Skeletal muscle satellite cell (primary cell): ENCODE measurements around the gene SYNPO.

Source experiments
- H3K27me3 ChIP-seq: 2 replicates; pipeline ENCODE4 v1.7.0; 2013; ENCODE audit warnings: low read length; ENCODE audit not compliant: control insufficient read depth, insufficient read depth
- H3K36me3 ChIP-seq: 2 replicates; pipeline ENCODE4 v1.7.0; 2013; ENCODE audit warnings: mild to moderate bottlenecking, control low read depth, low read length; ENCODE audit not compliant: insufficient read depth
- H3K4me1 ChIP-seq: 2 replicates; pipeline ENCODE4 v1.7.0; 2013; ENCODE audit warnings: low read length; ENCODE audit not compliant: control insufficient read depth, insufficient read depth
- H3K4me2 ChIP-seq: 2 replicates; pipeline ENCODE4 v1.7.0; 2013; ENCODE audit warnings: mild to moderate bottlenecking, low read length
- H3K4me3 ChIP-seq: 2 replicates; pipeline ENCODE4 v1.7.0; 2013; ENCODE audit warnings: low read length
- H3K9ac ChIP-seq: 2 replicates; pipeline ENCODE4 v1.7.0; 2013; ENCODE audit warnings: mild to moderate bottlenecking, low read depth, low read length, moderate library complexity
- H3K9me3 ChIP-seq: replicated peaks from 2 replicates; pipeline ENCODE4 v1.7.0; 2013; ENCODE audit warnings: mild to moderate bottlenecking, control low read depth, low read length

Gene SYNPO

GRCh38 chr5:150656191-150657132 is 16.0 kb downstream of the SYNPO start:
- H3K36me3 ChIP-seq: peaks cover 6% of the 10 kb centered on the region
- H3K9ac ChIP-seq: peak overlapping the region; percentile 54

GRCh38 chr5:150658121-150658520 is 17.7 kb downstream of the SYNPO start:
- Histone ChIP-seq H3K27me3 (peaks cover 25% of the 10 kb centered on the region), H3K4me3 (no peak overlapping the region), H3K9ac (no peak overlapping the region), H3K36me3 (no peaks in the 10 kb centered on the region), H3K9me3 (no peaks in the 10 kb centered on the region), H3K4me1 (peaks cover 5% of the 10 kb centered on the region), H3K4me2 (no peak overlapping the region)

More at GRCh38 chr5:150656191-150657132, 16.0 kb downstream of the SYNPO start:
- H3K4me3 ChIP-seq: peak overlapping the region; percentile 65
- no peaks in the 10 kb centered on the region for H3K9me3 ChIP-seq
- peaks cover 10% of the 10 kb centered on the region for H3K4me1 ChIP-seq
- peaks cover 8% of the 10 kb centered on the region for H3K27me3 ChIP-seq
- H3K4me2 ChIP-seq: peak overlapping the region; percentile 90

- Histone ChIP-seq H3K4me2 (no peak overlapping the region), H3K27me3 (peaks cover 26% of the 10 kb centered on the region), H3K9ac (no peak overlapping the region), H3K9me3 (no peaks in the 10 kb centered on the region), H3K4me1 (peaks cover 4% of the 10 kb centered on the region), H3K36me3 (no peaks in the 10 kb centered on the region), H3K4me3 (no peak overlapping the region)
Observed at GRCh38 chr5:150658699-150659265, 18.3 kb downstream of the SYNPO start.

GRCh38 chr5:150659360-150660107 is 19.1 kb downstream of the SYNPO start:
- Histone ChIP-seq H3K4me3 (no peak overlapping the region), H3K4me1 (peaks cover 4% of the 10 kb centered on the region), H3K9me3 (no peaks in the 10 kb centered on the region), H3K36me3 (no peaks in the 10 kb centered on the region), H3K4me2 (no peak overlapping the region), H3K9ac (no peak overlapping the region), H3K27me3 (peaks cover 29% of the 10 kb centered on the region)

- H3K36me3 ChIP-seq: no peaks in the 10 kb centered on the region
- peaks cover 33% of the 10 kb centered on the region for H3K27me3 ChIP-seq
- H3K4me2 ChIP-seq: no peak overlapping the region
- no peak overlapping the region for H3K4me3 ChIP-seq
- peaks cover 4% of the 10 kb centered on the region for H3K4me1 ChIP-seq
- H3K9ac ChIP-seq: no peak overlapping the region
- H3K9me3 ChIP-seq: no peaks in the 10 kb centered on the region
Observed at GRCh38 chr5:150660108-150660831, 19.8 kb downstream of the SYNPO start.

GRCh38 chr5:150661086-150661485 is 20.6 kb downstream of the SYNPO start, which contains the start of gene MYOZ3:
Gene MYOZ3, plus strand, starts transcription at chr5:150661251. Its CDS starts 1,691 bp downstream, at chr5:150662942.
- H3K4me2 ChIP-seq: no peak within 1 kb of the TSS
- no peak within 1 kb of the TSS for H3K4me3 ChIP-seq
- no peak within 1 kb of the TSS for H3K9ac ChIP-seq
- no peaks in the 10 kb centered on the region for H3K36me3 ChIP-seq
- H3K4me1 ChIP-seq: peaks cover 3% of the 10 kb centered on the region
- H3K27me3 ChIP-seq: peaks cover 33% of the 10 kb centered on the region
- H3K9me3 ChIP-seq: no peaks in the 10 kb centered on the region

- no peaks in the 10 kb centered on the region for H3K9me3 ChIP-seq
Observed at GRCh38 chr5:150661821-150662596, 21.5 kb downstream of the SYNPO start.

GRCh38 chr5:150662731-150663516 is 22.5 kb downstream of the SYNPO start:
- Histone ChIP-seq H3K36me3 (no peaks in the 10 kb centered on the region), H3K4me1 (no peaks in the 10 kb centered on the region), H3K9ac (no peak overlapping the region), H3K27me3 (peaks cover 45% of the 10 kb centered on the region), H3K9me3 (no peaks in the 10 kb centered on the region), H3K4me2 (no peak overlapping the region), H3K4me3 (no peak overlapping the region)

More at GRCh38 chr5:150661821-150662596, 21.5 kb downstream of the SYNPO start:
- Histone ChIP-seq H3K27me3 (peaks cover 36% of the 10 kb centered on the region), H3K4me2 (no peak overlapping the region), H3K9ac (no peak overlapping the region), H3K4me3 (no peak overlapping the region), H3K36me3 (no peaks in the 10 kb centered on the region), H3K4me1 (no peaks in the 10 kb centered on the region)

GRCh38 chr5:150663936-150664335 is 23.5 kb downstream of the SYNPO start:
- Histone ChIP-seq H3K27me3 (peaks cover 55% of the 10 kb centered on the region), H3K36me3 (no peaks in the 10 kb centered on the region), H3K9ac (no peak overlapping the region), H3K9me3 (no peaks in the 10 kb centered on the region), H3K4me2 (no peak overlapping the region), H3K4me3 (no peak overlapping the region), H3K4me1 (no peaks in the 10 kb centered on the region)

GRCh38 chr5:150665044-150665443 is 24.6 kb downstream of the SYNPO start:
- no peak overlapping the region for H3K4me3 ChIP-seq
- no peaks in the 10 kb centered on the region for H3K36me3 ChIP-seq
- H3K4me2 ChIP-seq: no peak overlapping the region
- no peaks in the 10 kb centered on the region for H3K9me3 ChIP-seq
- H3K27me3 ChIP-seq: peaks cover 55% of the 10 kb centered on the region
- no peak overlapping the region for H3K9ac ChIP-seq
- H3K4me1 ChIP-seq: no peaks in the 10 kb centered on the region
